Parathyroid adenoma (tissue), 2 donors: ENCODE data around the gene D2HGDH.

Source experiments
- H2AFZ ChIP-seq: fragments of 300-600 bp; sonication (generic); one replicate; pipeline ENCODE4 v1.7.0; 2017; ENCODE audit warnings: antibody characterized with exemption, mild to moderate bottlenecking
- H3K27ac ChIP-seq: fragments of 300-600 bp; sonication (generic); one replicate; pipeline ENCODE4 v1.7.0; 2017
- H3K27me3 ChIP-seq: fragments of 300-600 bp; sonication (generic); one replicate; pipeline ENCODE4 v1.7.0; 2017; ENCODE audit warnings: low read length; ENCODE audit not compliant: control insufficient read depth, insufficient read depth
- H3K36me3 ChIP-seq: fragments of 300-600 bp; sonication (generic); one replicate; pipeline ENCODE4 v1.7.0; 2017; ENCODE audit warnings: low read length; ENCODE audit not compliant: control insufficient read depth, insufficient read depth
- H3K4me1 ChIP-seq: fragments of 300-600 bp; sonication (generic); one replicate; pipeline ENCODE4 v1.7.0; 2017; ENCODE audit warnings: control low read depth
- H3K4me2 ChIP-seq: fragments of 300-600 bp; sonication (generic); one replicate; pipeline ENCODE4 v1.7.0; 2017; ENCODE audit warnings: low read length
- H3K4me3 ChIP-seq: fragments of 300-600 bp; sonication (generic); one replicate; pipeline ENCODE4 v1.7.0; 2017; ENCODE audit warnings: low read depth, low read length
- H3K79me2 ChIP-seq: fragments of 300-600 bp; sonication (generic); one replicate; pipeline ENCODE4 v1.7.0; 2017; ENCODE audit warnings: control low read depth
- H3K9ac ChIP-seq: fragments of 300-600 bp; sonication (generic); one replicate; pipeline ENCODE4 v1.7.0; 2017; ENCODE audit warnings: mild to moderate bottlenecking
- H3K9me3 ChIP-seq: fragments of 300-600 bp; sonication (generic); one replicate; pipeline ENCODE4 v1.7.0; 2017; ENCODE audit warnings: low read length; ENCODE audit not compliant: control insufficient read depth
- TF ChIP-seq, protein P1 (sequence below): fragments of 300-600 bp; sonication (generic); IDR thresholded peaks from one replicate; pipeline ENCODE4 v1.7.0; 2017; ENCODE audit warnings: antibody characterized with exemption, mild to moderate bottlenecking
- donor health status: primary hyperparathyroidism.

D2HGDH gene

DNA sequence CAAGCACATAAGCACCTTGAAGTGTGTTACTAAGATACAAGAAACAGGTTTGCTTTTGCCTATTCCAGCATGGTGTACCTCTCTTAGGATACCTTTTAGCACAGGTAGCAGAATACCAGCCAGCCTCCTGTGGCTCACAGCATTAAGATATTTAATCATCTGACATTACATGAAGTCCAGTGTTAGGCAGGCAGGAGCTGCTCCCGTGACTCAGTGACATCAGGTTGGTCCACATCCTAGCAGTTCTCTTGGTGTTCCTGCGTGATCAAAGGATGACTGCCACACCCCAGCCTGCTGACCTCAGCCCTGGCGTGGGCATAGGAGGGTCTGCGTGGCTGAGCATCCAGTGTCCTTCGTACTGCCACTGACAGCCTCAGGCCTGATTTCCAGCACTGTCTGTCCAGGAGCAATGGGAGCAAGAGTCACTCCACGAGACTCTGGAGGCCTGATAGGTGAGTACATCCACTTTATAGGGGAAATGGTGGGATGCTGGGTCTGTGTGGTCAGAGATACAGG, 44.2 kb upstream of the D2HGDH start:
- no peak overlapping the region for H2AFZ ChIP-seq
- peaks cover 13% of the 10 kb centered on the region for H3K4me1 ChIP-seq
- TF ChIP-seq, protein P1, sequence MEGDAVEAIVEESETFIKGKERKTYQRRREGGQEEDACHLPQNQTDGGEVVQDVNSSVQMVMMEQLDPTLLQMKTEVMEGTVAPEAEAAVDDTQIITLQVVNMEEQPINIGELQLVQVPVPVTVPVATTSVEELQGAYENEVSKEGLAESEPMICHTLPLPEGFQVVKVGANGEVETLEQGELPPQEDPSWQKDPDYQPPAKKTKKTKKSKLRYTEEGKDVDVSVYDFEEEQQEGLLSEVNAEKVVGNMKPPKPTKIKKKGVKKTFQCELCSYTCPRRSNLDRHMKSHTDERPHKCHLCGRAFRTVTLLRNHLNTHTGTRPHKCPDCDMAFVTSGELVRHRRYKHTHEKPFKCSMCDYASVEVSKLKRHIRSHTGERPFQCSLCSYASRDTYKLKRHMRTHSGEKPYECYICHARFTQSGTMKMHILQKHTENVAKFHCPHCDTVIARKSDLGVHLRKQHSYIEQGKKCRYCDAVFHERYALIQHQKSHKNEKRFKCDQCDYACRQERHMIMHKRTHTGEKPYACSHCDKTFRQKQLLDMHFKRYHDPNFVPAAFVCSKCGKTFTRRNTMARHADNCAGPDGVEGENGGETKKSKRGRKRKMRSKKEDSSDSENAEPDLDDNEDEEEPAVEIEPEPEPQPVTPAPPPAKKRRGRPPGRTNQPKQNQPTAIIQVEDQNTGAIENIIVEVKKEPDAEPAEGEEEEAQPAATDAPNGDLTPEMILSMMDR: no peak
- H3K36me3 ChIP-seq: no peaks in the 10 kb centered on the region
- no peaks in the 10 kb centered on the region for H3K79me2 ChIP-seq
- no peak overlapping the region for H3K4me2 ChIP-seq
- H3K27me3 ChIP-seq: no peaks in the 10 kb centered on the region
- no peaks in the 10 kb centered on the region for H3K9me3 ChIP-seq
- no peak overlapping the region for H3K27ac ChIP-seq
- no peak overlapping the region for H3K9ac ChIP-seq
- no peak overlapping the region for H3K4me3 ChIP-seq

DNA sequence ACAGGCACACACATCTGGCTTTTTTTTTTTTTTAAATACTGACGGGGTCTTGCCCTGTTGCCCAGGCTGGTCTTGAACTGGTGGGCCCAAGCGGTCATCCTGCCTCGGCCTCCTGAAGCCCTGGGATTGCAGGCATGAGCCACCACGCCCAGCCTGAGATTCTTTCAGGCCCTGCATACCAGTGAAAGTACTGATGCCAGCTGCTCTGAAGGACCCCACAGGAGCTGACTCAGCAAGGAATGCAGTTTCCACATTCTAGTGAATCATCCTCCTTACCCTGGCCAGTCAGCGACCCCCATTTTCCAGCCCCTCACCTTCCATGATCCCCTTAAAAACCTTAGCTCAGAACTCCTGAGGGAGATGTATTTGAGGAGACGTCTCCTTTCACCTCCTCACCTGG, 42.0 kb upstream of the D2HGDH start:
- Histone ChIP-seq H2AFZ (no peak overlapping the region), H3K79me2 (no peaks in the 10 kb centered on the region), H3K27me3 (no peaks in the 10 kb centered on the region), H3K9me3 (no peaks in the 10 kb centered on the region), H3K9ac (no peak overlapping the region), H3K4me2 (no peak overlapping the region), H3K4me1 (peaks cover 8% of the 10 kb centered on the region), H3K36me3 (no peaks in the 10 kb centered on the region), H3K4me3 (no peak overlapping the region), H3K27ac (no peak overlapping the region)
- TF ChIP-seq, protein P1: no peak

DNA sequence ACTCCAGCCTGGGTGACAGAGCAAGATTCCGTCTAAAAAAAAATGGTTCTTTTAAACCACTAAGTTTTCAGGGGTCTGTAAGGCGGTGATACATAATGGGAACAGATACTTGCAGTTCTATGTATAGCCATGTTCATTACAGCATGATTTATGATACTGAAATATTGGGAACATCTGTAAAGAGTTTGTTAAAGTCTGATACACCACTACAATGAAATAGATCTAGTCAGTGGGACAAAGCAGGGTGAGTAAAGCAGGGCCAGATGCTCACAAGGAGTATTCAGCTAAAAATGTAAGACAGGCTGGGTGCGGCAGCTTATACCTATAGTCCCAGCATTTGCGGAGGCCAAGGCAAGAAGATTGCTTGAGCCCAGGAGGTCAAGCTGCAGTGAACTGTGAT, 38.8 kb upstream of the D2HGDH start:
- H3K4me1 ChIP-seq: no peaks in the 10 kb centered on the region
- H3K36me3 ChIP-seq: no peaks in the 10 kb centered on the region
- no peak overlapping the region for H3K4me3 ChIP-seq
- H3K9ac ChIP-seq: no peak overlapping the region
- no peak overlapping the region for H2AFZ ChIP-seq
- no peaks in the 10 kb centered on the region for H3K79me2 ChIP-seq
- H3K4me2 ChIP-seq: no peak overlapping the region
- no peaks in the 10 kb centered on the region for H3K27me3 ChIP-seq
- TF ChIP-seq, protein P1: no peak
- H3K9me3 ChIP-seq: no peaks in the 10 kb centered on the region
- H3K27ac ChIP-seq: no peak overlapping the region

DNA sequence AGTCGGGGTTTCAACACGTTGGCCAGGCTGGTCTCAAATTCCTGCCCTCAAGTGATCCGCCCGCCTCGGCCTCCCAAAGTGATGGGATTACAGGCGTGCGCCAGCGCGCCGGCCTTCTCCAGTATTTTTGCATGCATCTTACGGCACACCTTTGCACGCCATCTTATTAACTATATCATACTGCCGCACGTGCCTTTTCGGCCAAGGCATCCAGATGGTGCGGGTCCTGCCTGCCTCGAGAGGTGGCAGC, 33.4 kb upstream of the D2HGDH start:
- H3K9ac ChIP-seq: peak overlapping the region; percentile 13
- TF ChIP-seq, protein P1: no peak

DNA sequence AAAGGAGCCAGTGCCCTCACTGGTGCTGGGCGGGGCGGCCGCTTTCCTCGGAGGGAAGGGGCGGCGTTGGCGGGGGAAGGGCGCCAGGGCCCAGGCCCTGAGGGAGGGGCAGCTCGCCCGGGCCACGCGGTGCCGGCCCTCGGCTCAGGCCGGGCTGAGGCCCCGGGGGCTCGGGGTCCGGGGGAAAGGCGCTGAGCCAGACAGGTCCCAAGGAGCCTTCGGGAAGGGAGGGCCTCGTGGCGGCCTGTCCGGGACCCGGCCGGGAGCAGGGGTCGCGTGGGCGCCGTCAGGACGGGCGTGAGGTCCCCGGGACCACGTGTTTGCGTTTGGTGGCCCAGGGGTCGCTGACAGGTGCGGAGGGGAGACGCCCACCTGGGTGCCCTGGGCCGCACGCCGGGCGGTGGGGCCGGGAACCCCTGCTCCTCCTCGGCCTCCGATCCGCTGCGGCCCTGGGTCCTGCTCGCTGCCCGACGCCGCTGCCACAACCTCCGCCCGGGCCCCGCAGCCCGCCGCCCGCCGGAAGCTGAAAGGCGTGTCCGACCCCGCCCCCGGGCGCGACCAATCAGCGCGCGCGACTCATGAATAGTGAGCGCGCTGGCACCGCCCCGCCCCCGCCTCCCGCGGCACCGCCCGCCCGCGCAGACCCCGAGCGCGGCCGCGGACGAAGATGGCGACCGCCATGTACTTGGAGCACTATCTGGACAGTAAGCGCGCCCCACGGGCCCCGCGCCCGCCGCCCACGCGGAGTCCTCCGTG, 32.9 kb upstream of the D2HGDH start, which contains the start of gene ING5:
Gene ING5 (plus strand): TSS at position 641 of the 756 bp plus-strand sequence. CDS start 27 bp downstream, at position 668.
- Histone ChIP-seq H2AFZ (peak within 1 kb of the TSS; percentile 96), H3K9me3 (no peaks in the 10 kb centered on the region), H3K4me1 (peaks cover 4% of the 10 kb centered on the region), H3K79me2 (peaks cover 4% of the 10 kb centered on the region), H3K4me3 (peak within 1 kb of the TSS; percentile 72), H3K36me3 (no peaks in the 10 kb centered on the region), H3K27ac (peak within 1 kb of the TSS; percentile 83), H3K9ac (peak within 1 kb of the TSS; percentile 13), H3K27me3 (no peaks in the 10 kb centered on the region), H3K4me2 (peak within 1 kb of the TSS; percentile 86)
- TF ChIP-seq, protein P1: peak; percentile 55

More for the DNA sequence above, 33.4 kb upstream of the D2HGDH start:
- peak overlapping the region; percentile 69 for H3K4me3 ChIP-seq
- H3K36me3 ChIP-seq: no peaks in the 10 kb centered on the region
- H3K27ac ChIP-seq: peak overlapping the region; percentile 83
- no peaks in the 10 kb centered on the region for H3K27me3 ChIP-seq
- H2AFZ ChIP-seq: peak overlapping the region; percentile 93
- H3K79me2 ChIP-seq: peaks cover 4% of the 10 kb centered on the region
- peak overlapping the region; percentile 86 for H3K4me2 ChIP-seq
- H3K9me3 ChIP-seq: no peaks in the 10 kb centered on the region
- H3K4me1 ChIP-seq: peaks cover 4% of the 10 kb centered on the region
